ENCODE measurements around the gene GEMIN8. TPM values are rescaled to one million over a fixed set of nuclear protein-coding genes. Genes with fewer than 3 reads are reported as not detected.

GEMIN8 gene
- polyA plus RNA-seq, 1 donor, result 16.7 TPM

GRCh38 chrX:14015941-14016340 is 13.8 kb downstream of the GEMIN8 start:
- DNase-seq (ENCODE audit: low read depth), result no peak

- no peak for DNase-seq (ENCODE audit: low read depth)
Measured at GRCh38 chrX:14015294-14015693, 14.4 kb downstream of the GEMIN8 start.

GRCh38 chrX:14014526-14014925 is 15.2 kb downstream of the GEMIN8 start:
- DNase-seq (ENCODE audit: low read depth), result no peak

GRCh38 chrX:14013054-14013453 is 16.6 kb downstream of the GEMIN8 start:
- DNase-seq (ENCODE audit: low read depth), result no peak

- DNase-seq (ENCODE audit: low read depth), result no peak
Measured at GRCh38 chrX:14010566-14010965, 19.1 kb downstream of the GEMIN8 start.

- no peak for DNase-seq (ENCODE audit: low read depth)
Measured at GRCh38 chrX:14006540-14006939, 23.2 kb downstream of the GEMIN8 start.

- DNase-seq (ENCODE audit: low read depth), result no peak
Measured at GRCh38 chrX:14003876-14004425, 25.7 kb downstream of the GEMIN8 start.

GRCh38 chrX:14003028-14003427 is 26.7 kb downstream of the GEMIN8 start:
- no peak for DNase-seq (ENCODE audit: low read depth)

GRCh38 chrX:13996650-13997049 is 33.0 kb downstream of the GEMIN8 start:
- DNase-seq (ENCODE audit: low read depth), result no peak

- DNase-seq (ENCODE audit: low read depth), result no peak
Measured at GRCh38 chrX:13994536-13995080, 35.1 kb downstream of the GEMIN8 start.

GRCh38 chrX:13994104-13994503 is 35.6 kb downstream of the GEMIN8 start:
- DNase-seq (ENCODE audit: low read depth), result no peak

GRCh38 chrX:13990126-13990800 is 39.4 kb downstream of the GEMIN8 start:
- no peak for DNase-seq (ENCODE audit: low read depth)

GRCh38 chrX:13985697-13986435 is 43.8 kb downstream of the GEMIN8 start:
- no peak for DNase-seq (ENCODE audit: low read depth)

- no peak for DNase-seq (ENCODE audit: low read depth)
Measured at GRCh38 chrX:13983734-13984133, 46.0 kb downstream of the GEMIN8 start.

- no peak for DNase-seq (ENCODE audit: low read depth)
Measured at GRCh38 chrX:13968198-13968597, 61.5 kb downstream of the GEMIN8 start.

GRCh38 chrX:13967636-13968035 is 62.1 kb downstream of the GEMIN8 start:
- DNase-seq (ENCODE audit: low read depth), result no peak

- no peak for DNase-seq (ENCODE audit: low read depth)
Measured at GRCh38 chrX:13966793-13967125, 62.9 kb downstream of the GEMIN8 start.

- no peak for DNase-seq (ENCODE audit: low read depth)
Measured at GRCh38 chrX:13966071-13966792, 63.5 kb downstream of the GEMIN8 start.

- no peak for DNase-seq (ENCODE audit: low read depth)
Measured at GRCh38 chrX:13965531-13965930, 64.2 kb downstream of the GEMIN8 start.

- DNase-seq (ENCODE audit: low read depth), result no peak
Measured at GRCh38 chrX:13956998-13957397, 72.7 kb downstream of the GEMIN8 start.
